ENCODE data around the gene GRID1. TPM values are rescaled to one million over a fixed set of nuclear protein-coding genes. Genes with fewer than 3 reads are reported as not detected.

Gene GRID1
- total and polyA plus RNA-seq, 2 experiments from 2014 or later: not detected

- in situ Hi-C loops (cut with MboI): no loop called here
- Histone ChIP-seq H2AFZ (no peak overlapping the region), H3K4me3 (no peak overlapping the region), H3K9me3 (ENCODE audit: low read depth) (no peaks in the 10 kb centered on the region), H3K79me2 (ENCODE audit: insufficient read depth) (no peaks in the 10 kb centered on the region), H3K4me1 (ENCODE audit: insufficient read depth) (no peaks in the 10 kb centered on the region), H3K36me3 (ENCODE audit: low read depth) (no peaks in the 10 kb centered on the region), H3K9me2 (ENCODE audit: insufficient read depth) (no peaks in the 10 kb centered on the region), H3K27ac (no peak overlapping the region), H3F3A (ENCODE audit: insufficient read depth) (no peaks in the 10 kb centered on the region), H3K9ac (no peak overlapping the region), H4K20me1 (ENCODE audit: insufficient read depth) (no peaks in the 10 kb centered on the region), H3K4me2 (ENCODE audit: unreplicated experiment) (no peak overlapping the region), H3K27me3 (replicated peaks; ENCODE audit: insufficient read depth) (no peaks in the 10 kb centered on the region)
- TF ChIP-seq EZH2 (IDR thresholded peaks at IDR 0.05; ENCODE audit: insufficient read depth, poor library complexity, severe bottlenecking): no peak
- TF ChIP-seq EZH2phosphoT487 (IDR thresholded peaks at IDR 0.05; ENCODE audit: insufficient read depth, low read depth): no peak
- DNase-seq: no peak
- WGBS, 2 experiments (ENCODE audit: low coverage in 1 of 2, low lambda C conversion rate in 2 of 2, missing lambda C conversion rate in 2 of 2): 54 to 55% methylated on average over 4 of the region's 4 CpGs
Observed at GRCh38 chr10:85826377-85826776, 540.2 kb downstream of the GRID1 start.

- Histone ChIP-seq H3K9ac (no peak overlapping the region), H3K4me1 (ENCODE audit: insufficient read depth) (no peaks in the 10 kb centered on the region), H3K36me3 (ENCODE audit: low read depth) (no peaks in the 10 kb centered on the region), H3K9me2 (ENCODE audit: insufficient read depth) (no peaks in the 10 kb centered on the region), H3K4me2 (ENCODE audit: unreplicated experiment) (no peak overlapping the region), H3K79me2 (ENCODE audit: insufficient read depth) (no peaks in the 10 kb centered on the region), H3K27me3 (replicated peaks; ENCODE audit: insufficient read depth) (no peaks in the 10 kb centered on the region), H3K4me3 (no peak overlapping the region), H3K9me3 (ENCODE audit: low read depth) (peaks cover 4% of the 10 kb centered on the region), H2AFZ (no peak overlapping the region), H4K20me1 (ENCODE audit: insufficient read depth) (no peaks in the 10 kb centered on the region), H3K27ac (no peak overlapping the region), H3F3A (ENCODE audit: insufficient read depth) (no peaks in the 10 kb centered on the region)
- in situ Hi-C loops (cut with MboI): no loop called here
- no peak for TF ChIP-seq EZH2 (IDR thresholded peaks at IDR 0.05; ENCODE audit: insufficient read depth, poor library complexity, severe bottlenecking)
- TF ChIP-seq EZH2phosphoT487 (IDR thresholded peaks at IDR 0.05; ENCODE audit: insufficient read depth, low read depth): no peak
- WGBS, 2 experiments (ENCODE audit: low coverage in 1 of 2, low lambda C conversion rate in 2 of 2, missing lambda C conversion rate in 2 of 2): 49 to 63% methylated on average over 2 of the region's 2 CpGs
- no peak for DNase-seq
Observed at GRCh38 chr10:85811405-85811804, 555.2 kb downstream of the GRID1 start.

- WGBS, 2 experiments (ENCODE audit: low coverage in 1 of 2, low lambda C conversion rate in 2 of 2, missing lambda C conversion rate in 2 of 2): 7 to 40% methylated on average over 1 of the region's 1 CpG
- Histone ChIP-seq H3K27ac (no peak overlapping the region), H3K9me2 (ENCODE audit: insufficient read depth) (no peaks in the 10 kb centered on the region), H3K79me2 (ENCODE audit: insufficient read depth) (no peaks in the 10 kb centered on the region), H3K27me3 (replicated peaks; ENCODE audit: insufficient read depth) (no peaks in the 10 kb centered on the region), H3K9me3 (ENCODE audit: low read depth) (peaks cover 4% of the 10 kb centered on the region), H3K9ac (no peak overlapping the region), H3K4me3 (no peak overlapping the region), H3F3A (ENCODE audit: insufficient read depth) (no peaks in the 10 kb centered on the region), H3K4me2 (ENCODE audit: unreplicated experiment) (no peak overlapping the region), H4K20me1 (ENCODE audit: insufficient read depth) (no peaks in the 10 kb centered on the region), H3K4me1 (ENCODE audit: insufficient read depth) (no peaks in the 10 kb centered on the region), H2AFZ (no peak overlapping the region), H3K36me3 (ENCODE audit: low read depth) (no peaks in the 10 kb centered on the region)
- TF ChIP-seq EZH2phosphoT487 (IDR thresholded peaks at IDR 0.05; ENCODE audit: insufficient read depth, low read depth): no peak
- no peak for TF ChIP-seq EZH2 (IDR thresholded peaks at IDR 0.05; ENCODE audit: insufficient read depth, poor library complexity, severe bottlenecking)
- DNase-seq: no peak
- in situ Hi-C loops (cut with MboI): no loop called here
Observed at GRCh38 chr10:85810674-85811073, 555.9 kb downstream of the GRID1 start.

- Histone ChIP-seq H3K27me3 (replicated peaks; ENCODE audit: insufficient read depth) (no peaks in the 10 kb centered on the region), H2AFZ (no peak overlapping the region), H3K36me3 (ENCODE audit: low read depth) (no peaks in the 10 kb centered on the region), H3K9me3 (ENCODE audit: low read depth) (no peaks in the 10 kb centered on the region), H3K9ac (no peak overlapping the region), H4K20me1 (ENCODE audit: insufficient read depth) (no peaks in the 10 kb centered on the region), H3K4me2 (ENCODE audit: unreplicated experiment) (no peak overlapping the region), H3K27ac (no peak overlapping the region), H3K4me3 (no peak overlapping the region), H3F3A (ENCODE audit: insufficient read depth) (no peaks in the 10 kb centered on the region), H3K79me2 (ENCODE audit: insufficient read depth) (no peaks in the 10 kb centered on the region), H3K9me2 (ENCODE audit: insufficient read depth) (no peaks in the 10 kb centered on the region), H3K4me1 (ENCODE audit: insufficient read depth) (no peaks in the 10 kb centered on the region)
- no peak for DNase-seq
- in situ Hi-C loops (cut with MboI): no loop called here
- 6 to 7% methylated on average over 3 of the region's 3 CpGs for WGBS, 2 experiments (ENCODE audit: low coverage in 1 of 2, low lambda C conversion rate in 2 of 2, missing lambda C conversion rate in 2 of 2)
- TF ChIP-seq EZH2 (IDR thresholded peaks at IDR 0.05; ENCODE audit: insufficient read depth, poor library complexity, severe bottlenecking) (no peak), EZH2phosphoT487 (IDR thresholded peaks at IDR 0.05; ENCODE audit: insufficient read depth, low read depth) (no peak)
Observed at GRCh38 chr10:85795460-85795859, 571.1 kb downstream of the GRID1 start.

GRCh38 chr10:85794553-85794952 lies 572.0 kb downstream of the GRID1 start:
- no peaks in the 10 kb centered on the region for H3K9me2 ChIP-seq (ENCODE audit: insufficient read depth)
- in situ Hi-C loops (cut with MboI): no loop called here
- no peaks in the 10 kb centered on the region for H4K20me1 ChIP-seq (ENCODE audit: insufficient read depth)
- DNase-seq: no peak
- 7 to 11% methylated on average over 2 of the region's 2 CpGs for WGBS, 2 experiments (ENCODE audit: low coverage in 1 of 2, low lambda C conversion rate in 2 of 2, missing lambda C conversion rate in 2 of 2)
- H2AFZ ChIP-seq: no peak overlapping the region
- H3K4me2 ChIP-seq (ENCODE audit: unreplicated experiment): no peak overlapping the region
- no peak overlapping the region for H3K4me3 ChIP-seq
- H3K27ac ChIP-seq: no peak overlapping the region
- no peaks in the 10 kb centered on the region for H3K36me3 ChIP-seq (ENCODE audit: low read depth)
- H3K9me3 ChIP-seq (ENCODE audit: low read depth): no peaks in the 10 kb centered on the region
- no peaks in the 10 kb centered on the region for H3K4me1 ChIP-seq (ENCODE audit: insufficient read depth)
- H3K9ac ChIP-seq: no peak overlapping the region
- TF ChIP-seq EZH2 (IDR thresholded peaks at IDR 0.05; ENCODE audit: insufficient read depth, poor library complexity, severe bottlenecking) (no peak), EZH2phosphoT487 (IDR thresholded peaks at IDR 0.05; ENCODE audit: insufficient read depth, low read depth) (no peak)
- no peaks in the 10 kb centered on the region for H3F3A ChIP-seq (ENCODE audit: insufficient read depth)
- no peaks in the 10 kb centered on the region for H3K79me2 ChIP-seq (ENCODE audit: insufficient read depth)
- H3K27me3 ChIP-seq (replicated peaks; ENCODE audit: insufficient read depth): no peaks in the 10 kb centered on the region
